Endodermal cell (in vitro differentiated cells): ENCODE data around the gene CLTB. TPM values are rescaled to one million over a fixed set of nuclear protein-coding genes. Genes with fewer than 3 reads are reported as not detected.

Source experiments
- DNase-seq: peaks from one replicate; pipeline ENCODE4 v3.0.0-alpha.2; 2017
- H3K27ac ChIP-seq: 2 replicates; pipeline ENCODE4 v1.5.1; 2013; ENCODE audit warnings: mild to moderate bottlenecking, low read depth, low read length, moderate library complexity
- H3K27me3 ChIP-seq: 2 replicates; pipeline ENCODE4 v1.6.1; 2013; ENCODE audit warnings: mild to moderate bottlenecking, low read length, moderate library complexity; ENCODE audit not compliant: insufficient read depth, control insufficient read depth, poor library complexity, severe bottlenecking
- H3K36me3 ChIP-seq: 2 replicates; pipeline ENCODE4 v1.7.0; 2013; ENCODE audit warnings: mild to moderate bottlenecking, low read length, moderate library complexity; ENCODE audit not compliant: control insufficient read depth, insufficient read depth
- H3K4me1 ChIP-seq: one replicate; pipeline ENCODE4 v1.7.0; 2013; ENCODE audit warnings: low read length; ENCODE audit not compliant: control insufficient read depth, insufficient read depth
- H3K4me3 ChIP-seq: 2 replicates; pipeline ENCODE4 v1.5.1; 2013; ENCODE audit warnings: mild to moderate bottlenecking, low read length, moderate library complexity
- H3K9ac ChIP-seq: 2 replicates; pipeline ENCODE4 v1.6.1; 2013; ENCODE audit warnings: mild to moderate bottlenecking, low read length, moderate library complexity; ENCODE audit not compliant: poor library complexity, severe bottlenecking; ENCODE audit errors: extremely low read depth
- H3K9me3 ChIP-seq: 2 replicates; pipeline ENCODE4 v1.6.1; 2013; ENCODE audit warnings: mild to moderate bottlenecking, low read length, moderate library complexity; ENCODE audit not compliant: control insufficient read depth
- H3K27ac Mint-ChIP-seq: 2 replicates; pipeline ENCODE4 v1.8.0; 2020; ENCODE audit warnings: mixed read lengths
- H3K27me3 Mint-ChIP-seq: 2 replicates; pipeline ENCODE4 v1.8.0; 2021; ENCODE audit warnings: mild to moderate bottlenecking, mixed read lengths; ENCODE audit not compliant: insufficient read depth
- H3K36me3 Mint-ChIP-seq: 2 replicates; pipeline ENCODE4 v1.8.0; 2020; ENCODE audit warnings: low read depth, mixed read lengths
- H3K4me1 Mint-ChIP-seq: 2 replicates; pipeline ENCODE4 v1.8.0; 2020; ENCODE audit warnings: mixed read lengths
- H3K4me3 Mint-ChIP-seq: 2 replicates; pipeline ENCODE4 v1.8.0; 2020; ENCODE audit warnings: mild to moderate bottlenecking, moderate library complexity, mixed read lengths
- H3K9me3 Mint-ChIP-seq: 2 replicates; pipeline ENCODE4 v1.8.0; 2020; ENCODE audit warnings: mild to moderate bottlenecking, mixed read lengths
- WGBS, 2 experiments: methylation state at CpG; one replicate each; pipeline versions ENCODE4 v1.1.5 to v1.1.7; 2013; ENCODE audit warnings: missing lambda C conversion rate in 2 of 2, mixed read lengths in 1 of 2; ENCODE audit not compliant: insufficient coverage in 1 of 2, insufficient read length in 1 of 2; 5-methylcytosine and 5-hydroxymethylcytosine counted together
- total RNA-seq, 2 donors: library from RNA; stranded (reverse); fragmentation: NEBNext Ultra II Directional in 1 of 2; extraction: Animal tissue kit (Norgen Biotek cat#: 25700) in 1 of 2; gene quantifications; 2 replicates in 1 of 2; 3 replicates in 1 of 2; pipeline ENCODE4 v1.2.1, GENCODE V29; 2021
- TF ChIP-seq, protein P1 (sequence below): fragments of 200-600 bp; sonication (generic); conservative IDR thresholded peaks from 2 replicates; pipeline ENCODE4 v1.5.0; 2021; ENCODE audit warnings: antibody characterized with exemption, mild to moderate bottlenecking

The CLTB gene
- total RNA-seq, 2 donors from 2014 or later = 40.9 to 49.7 TPM

DNA sequence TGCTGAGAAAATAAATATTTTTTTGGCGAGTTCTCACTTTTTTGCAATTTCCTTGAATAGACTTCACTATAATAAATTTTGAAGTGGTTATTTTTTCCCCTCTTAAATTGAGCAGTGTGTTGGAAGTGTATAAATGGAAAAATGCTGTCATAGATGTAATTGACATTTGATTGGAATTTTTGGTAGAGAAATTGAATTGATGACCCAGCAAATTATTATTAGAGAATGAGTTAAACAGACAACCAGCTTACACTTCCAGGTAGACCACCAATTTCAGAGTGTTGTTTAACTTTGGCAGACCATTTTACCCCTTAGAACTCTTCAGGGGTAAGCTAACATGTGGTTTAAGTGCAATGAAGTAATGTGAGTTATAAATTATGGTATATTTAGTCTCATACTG lies 33.7 kb upstream of the CLTB start:
- peaks cover 25% of the 10 kb centered on the region for H3K36me3 Mint-ChIP-seq
- peaks cover 3% of the 10 kb centered on the region for H3K4me1 Mint-ChIP-seq
- H3K27ac Mint-ChIP-seq = no peak overlapping the region
- H3K4me3 ChIP-seq = peak overlapping the region; percentile 92
- no peak overlapping the region for H3K9ac ChIP-seq
- TF ChIP-seq, protein P1, sequence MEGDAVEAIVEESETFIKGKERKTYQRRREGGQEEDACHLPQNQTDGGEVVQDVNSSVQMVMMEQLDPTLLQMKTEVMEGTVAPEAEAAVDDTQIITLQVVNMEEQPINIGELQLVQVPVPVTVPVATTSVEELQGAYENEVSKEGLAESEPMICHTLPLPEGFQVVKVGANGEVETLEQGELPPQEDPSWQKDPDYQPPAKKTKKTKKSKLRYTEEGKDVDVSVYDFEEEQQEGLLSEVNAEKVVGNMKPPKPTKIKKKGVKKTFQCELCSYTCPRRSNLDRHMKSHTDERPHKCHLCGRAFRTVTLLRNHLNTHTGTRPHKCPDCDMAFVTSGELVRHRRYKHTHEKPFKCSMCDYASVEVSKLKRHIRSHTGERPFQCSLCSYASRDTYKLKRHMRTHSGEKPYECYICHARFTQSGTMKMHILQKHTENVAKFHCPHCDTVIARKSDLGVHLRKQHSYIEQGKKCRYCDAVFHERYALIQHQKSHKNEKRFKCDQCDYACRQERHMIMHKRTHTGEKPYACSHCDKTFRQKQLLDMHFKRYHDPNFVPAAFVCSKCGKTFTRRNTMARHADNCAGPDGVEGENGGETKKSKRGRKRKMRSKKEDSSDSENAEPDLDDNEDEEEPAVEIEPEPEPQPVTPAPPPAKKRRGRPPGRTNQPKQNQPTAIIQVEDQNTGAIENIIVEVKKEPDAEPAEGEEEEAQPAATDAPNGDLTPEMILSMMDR = no peak
- no peaks in the 10 kb centered on the region for H3K9me3 ChIP-seq
- H3K27me3 Mint-ChIP-seq = no peaks in the 10 kb centered on the region
- peaks cover 41% of the 10 kb centered on the region for H3K36me3 ChIP-seq
- H3K27ac ChIP-seq = no peak overlapping the region
- H3K4me1 ChIP-seq = no peaks in the 10 kb centered on the region
- WGBS, 2 experiments = 100% methylated on average over 1 of the region's 1 CpG; no CpG with 5 or more reads in 1 of the 2 experiments
- H3K9me3 Mint-ChIP-seq = no peaks in the 10 kb centered on the region
- no peak for DNase-seq
- H3K4me3 Mint-ChIP-seq = no peak overlapping the region
- H3K27me3 ChIP-seq = no peaks in the 10 kb centered on the region

GRCh38 chr5:176447978-176448608 lies 31.8 kb upstream of the CLTB start, which contains the start of gene FAF2:
Gene FAF2, plus strand, starts transcription at chr5:176448385. Its CDS starts 23 bp downstream, at chr5:176448408.
- Histone ChIP-seq H3K27me3 (no peaks in the 10 kb centered on the region), H3K27ac (peak within 1 kb of the TSS; percentile 85), H3K4me3 (peak within 1 kb of the TSS; percentile 92), H3K9me3 (no peaks in the 10 kb centered on the region), H3K36me3 (peaks cover 24% of the 10 kb centered on the region), H3K4me1 (no peaks in the 10 kb centered on the region), H3K9ac (peak within 1 kb of the TSS; percentile 96)
- DNase-seq = peak; percentile 100
- Mint-ChIP-seq H3K4me1 (peaks cover 3% of the 10 kb centered on the region), H3K9me3 (peaks cover 2% of the 10 kb centered on the region), H3K4me3 (peak within 1 kb of the TSS; percentile 95), H3K36me3 (peaks cover 13% of the 10 kb centered on the region), H3K27ac (peak within 1 kb of the TSS; percentile 100), H3K27me3 (no peaks in the 10 kb centered on the region)
- 0% methylated on average over 18 to 50 of the region's 50 CpGs for WGBS, 2 experiments
- TF ChIP-seq, protein P1 = peak; percentile 99

DNA sequence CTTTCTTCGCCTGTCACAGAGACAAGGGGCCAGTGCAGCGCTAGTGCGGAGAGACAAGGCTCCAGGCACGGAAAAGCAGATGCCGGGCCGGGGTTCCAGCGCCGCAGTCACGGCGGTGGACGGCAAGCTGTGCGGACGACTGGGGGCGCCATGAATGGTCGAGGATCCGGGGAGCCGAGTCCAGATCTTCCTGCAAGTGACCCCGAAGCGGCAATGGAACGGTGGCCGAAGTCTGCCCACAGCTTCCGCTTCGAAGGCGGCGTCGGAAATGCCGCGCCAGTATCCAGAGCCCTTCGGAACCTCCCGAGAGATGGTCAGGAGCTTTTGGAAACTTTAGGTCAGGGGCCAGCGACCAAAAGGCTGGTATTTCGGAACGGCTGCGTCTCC lies 31.2 kb upstream of the CLTB start:
- TF ChIP-seq, protein P1 = no peak

More for the DNA sequence above, 31.2 kb upstream of the CLTB start:
- Histone ChIP-seq H3K9me3 (no peaks in the 10 kb centered on the region), H3K27ac (peak overlapping the region; percentile 42), H3K27me3 (no peaks in the 10 kb centered on the region), H3K4me3 (peak overlapping the region; percentile 91), H3K4me1 (peaks cover under 1% of the 10 kb centered on the region), H3K9ac (peak overlapping the region; percentile 93), H3K36me3 (peaks cover 19% of the 10 kb centered on the region)
- WGBS, 2 experiments = 0% methylated on average over 21 to 34 of the region's 34 CpGs
- DNase-seq = no peak
- Mint-ChIP-seq H3K27ac (peak overlapping the region; percentile 98), H3K4me3 (peak overlapping the region; percentile 95), H3K36me3 (peaks cover 10% of the 10 kb centered on the region), H3K9me3 (peaks cover 2% of the 10 kb centered on the region), H3K4me1 (peaks cover 3% of the 10 kb centered on the region), H3K27me3 (no peaks in the 10 kb centered on the region)
